ENCODE measurements around the gene STK4.

Gene STK4

DNA sequence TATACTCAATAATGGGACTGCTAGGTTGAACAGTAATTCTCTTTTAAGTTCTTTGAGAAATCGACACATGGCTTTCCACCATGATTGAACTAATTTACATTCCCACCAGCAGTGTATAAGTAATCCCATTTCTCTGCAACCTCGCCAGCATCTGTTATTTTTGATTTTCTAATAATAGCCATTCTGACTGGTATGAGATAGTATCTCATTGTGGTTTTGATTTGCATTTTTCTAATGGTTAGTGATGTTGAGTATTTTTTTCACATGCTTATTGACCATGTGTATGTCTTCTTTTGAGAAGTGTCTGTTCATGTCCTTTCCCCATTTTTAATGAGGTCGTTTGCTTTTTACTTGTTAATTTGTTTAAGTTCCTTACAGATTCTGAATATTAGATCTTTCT lies 66.5 kb downstream of the STK4 start:
- no peak overlapping the region for H3K4me3 ChIP-seq (ENCODE audit: low read depth, low read length)
- no peak for TF ChIP-seq CTCF (IDR thresholded peaks at IDR 0.05; ENCODE audit: insufficient read depth, low read depth, low read length, missing control alignments)
- no peak for DNase-seq (ENCODE audit: low read depth)

GRCh38 chr20:45034436-45034835 lies 68.1 kb downstream of the STK4 start:
- no peak for DNase-seq (ENCODE audit: low read depth)
- TF ChIP-seq CTCF (IDR thresholded peaks at IDR 0.05; ENCODE audit: insufficient read depth, low read depth, low read length, missing control alignments) = no peak
- no peak overlapping the region for H3K4me3 ChIP-seq (ENCODE audit: low read depth, low read length)

- no peak for DNase-seq (ENCODE audit: low read depth)
- no peak for TF ChIP-seq CTCF (IDR thresholded peaks at IDR 0.05; ENCODE audit: insufficient read depth, low read depth, low read length, missing control alignments)
Measured at GRCh38 chr20:45036044-45036755, 69.9 kb downstream of the STK4 start.

DNA sequence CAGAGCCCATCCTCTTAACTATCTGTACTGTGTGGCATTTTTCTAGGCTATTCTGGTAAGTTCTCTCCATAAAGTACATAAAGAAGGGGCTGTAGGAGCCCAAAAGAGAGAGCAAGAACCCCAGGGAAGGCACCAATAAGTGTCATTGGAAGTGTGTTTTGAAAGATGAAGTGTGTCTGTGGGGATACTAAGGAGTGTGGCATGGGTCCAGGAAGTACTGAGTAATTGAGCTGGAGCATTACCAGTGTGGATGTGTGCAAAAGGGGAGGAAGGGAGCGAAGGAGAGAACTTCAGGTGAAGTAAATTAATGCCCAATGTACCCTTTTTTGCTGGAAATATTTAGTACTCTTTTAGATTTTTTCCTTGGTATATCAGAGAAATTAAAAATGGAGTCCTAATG lies 70.7 kb downstream of the STK4 start:
- DNase-seq (ENCODE audit: low read depth) = no peak
- no peak for TF ChIP-seq CTCF (IDR thresholded peaks at IDR 0.05; ENCODE audit: insufficient read depth, low read depth, low read length, missing control alignments)
- H3K4me3 ChIP-seq (ENCODE audit: low read depth, low read length) = no peak overlapping the region

More at GRCh38 chr20:45036044-45036755, 69.9 kb downstream of the STK4 start:
- no peak overlapping the region for H3K4me3 ChIP-seq (ENCODE audit: low read depth, low read length)

- TF ChIP-seq CTCF (IDR thresholded peaks at IDR 0.05; ENCODE audit: insufficient read depth, low read depth, low read length, missing control alignments) = no peak
- H3K4me3 ChIP-seq (ENCODE audit: low read depth, low read length) = no peak overlapping the region
- DNase-seq (ENCODE audit: low read depth) = no peak
Measured at GRCh38 chr20:45037635-45038034, 71.3 kb downstream of the STK4 start.

DNA sequence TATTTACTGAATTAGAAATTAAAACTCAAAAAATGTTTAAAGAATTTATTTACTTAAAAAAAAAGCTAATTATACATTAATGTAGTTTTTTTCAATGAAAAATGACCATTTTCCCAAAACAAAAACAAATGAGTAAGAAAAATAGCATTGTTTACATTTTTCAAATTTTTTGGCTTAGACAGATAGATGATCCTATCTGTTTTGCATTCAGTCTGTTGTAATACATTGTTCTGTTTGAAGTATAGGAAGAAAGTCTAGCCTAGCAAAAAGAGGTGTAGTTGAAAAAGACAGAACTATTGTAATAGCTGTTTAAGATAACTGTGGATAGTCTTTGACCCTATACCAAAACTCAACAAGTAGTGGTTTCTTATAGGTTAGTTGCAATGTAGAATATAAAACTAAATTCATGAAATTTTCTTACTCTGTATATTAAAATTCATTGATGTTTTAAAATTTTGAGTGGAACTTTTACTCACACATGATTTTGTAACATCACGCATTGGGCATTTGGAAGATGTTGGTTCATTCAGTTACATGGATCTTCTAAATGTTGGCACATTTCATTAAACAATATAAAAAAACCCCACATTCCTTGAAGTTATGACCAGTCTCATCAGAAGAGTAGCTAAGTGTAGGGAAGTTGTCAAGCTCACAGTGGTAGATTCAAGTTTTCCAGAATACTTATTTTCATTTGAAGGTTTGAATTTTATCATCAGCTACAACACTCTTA lies 72.6 kb downstream of the STK4 start:
- no peak for DNase-seq (ENCODE audit: low read depth)
- H3K4me3 ChIP-seq (ENCODE audit: low read depth, low read length) = no peak overlapping the region

More for the DNA sequence above, 72.6 kb downstream of the STK4 start:
- TF ChIP-seq CTCF (IDR thresholded peaks at IDR 0.05; ENCODE audit: insufficient read depth, low read depth, low read length, missing control alignments) = no peak
